Measurements from ENCODE around the gene FRMD1. TPM values are rescaled to one million over a fixed set of nuclear protein-coding genes. Genes with fewer than 3 reads are reported as not detected.

FRMD1 gene
- total RNA-seq = not detected in 2 replicates

DNA sequence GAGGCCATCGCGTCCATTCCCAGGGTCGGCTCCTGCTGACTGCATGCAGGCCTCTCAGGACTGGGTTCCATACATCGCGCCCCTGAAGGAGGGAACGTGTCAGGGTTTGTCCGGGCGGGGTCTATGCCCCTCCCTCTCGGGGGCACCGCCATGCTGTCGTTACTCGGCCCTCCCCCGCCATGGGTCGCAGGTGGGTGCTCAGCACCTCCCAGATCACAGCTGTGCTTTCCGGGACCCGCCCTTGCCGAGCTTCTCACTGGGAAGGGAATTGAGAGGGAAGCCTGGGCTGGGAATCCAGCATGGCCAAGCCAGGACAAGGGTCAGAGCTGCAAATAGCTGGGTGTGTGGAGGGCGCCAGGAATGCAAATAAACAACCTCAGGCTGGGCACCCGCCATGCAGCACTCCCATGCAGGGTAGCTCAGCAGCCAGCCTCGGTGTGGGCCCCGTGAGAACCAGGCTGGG, at the start of gene FRMD1:
Gene FRMD1 (minus strand): TSS at position 270 of the 463 bp plus-strand sequence. CDS start 118 bp downstream, at position 152.
- DNase-seq (ENCODE audit: low read depth in 2 of 2) = no peak

DNA sequence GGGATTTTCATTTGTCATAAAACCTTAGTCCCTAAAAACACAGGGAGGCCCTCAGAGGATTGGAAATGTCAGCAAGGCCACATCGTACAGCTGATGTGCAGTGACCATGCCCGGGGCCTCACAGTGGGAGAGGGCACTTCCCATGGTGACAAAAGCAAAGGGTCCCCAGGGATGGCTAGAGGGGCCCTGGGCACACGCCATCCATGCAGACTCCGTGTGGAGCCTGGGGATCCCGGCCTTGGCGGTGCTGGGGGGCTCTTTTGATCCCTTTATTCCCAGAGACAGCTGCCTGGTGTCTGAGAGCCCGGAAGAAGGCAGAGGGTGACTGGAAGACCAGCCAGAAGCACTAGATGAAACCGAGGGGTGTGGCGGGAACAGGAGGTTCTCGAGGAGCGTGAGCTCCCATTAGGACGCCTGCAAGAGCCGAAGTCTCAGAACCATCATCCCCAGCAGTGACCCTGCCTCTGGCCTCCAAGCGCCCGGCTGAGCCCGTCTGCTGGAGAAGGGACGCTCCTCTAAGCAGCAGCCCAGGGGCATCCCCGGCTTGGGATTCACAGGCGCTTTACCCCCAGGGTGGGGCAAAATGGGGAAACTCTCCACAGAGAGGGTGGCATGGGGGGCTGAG, 49.1 kb upstream of the FRMD1 start:
- DNase-seq (ENCODE audit: low read depth in 2 of 2) = no peak

DNA sequence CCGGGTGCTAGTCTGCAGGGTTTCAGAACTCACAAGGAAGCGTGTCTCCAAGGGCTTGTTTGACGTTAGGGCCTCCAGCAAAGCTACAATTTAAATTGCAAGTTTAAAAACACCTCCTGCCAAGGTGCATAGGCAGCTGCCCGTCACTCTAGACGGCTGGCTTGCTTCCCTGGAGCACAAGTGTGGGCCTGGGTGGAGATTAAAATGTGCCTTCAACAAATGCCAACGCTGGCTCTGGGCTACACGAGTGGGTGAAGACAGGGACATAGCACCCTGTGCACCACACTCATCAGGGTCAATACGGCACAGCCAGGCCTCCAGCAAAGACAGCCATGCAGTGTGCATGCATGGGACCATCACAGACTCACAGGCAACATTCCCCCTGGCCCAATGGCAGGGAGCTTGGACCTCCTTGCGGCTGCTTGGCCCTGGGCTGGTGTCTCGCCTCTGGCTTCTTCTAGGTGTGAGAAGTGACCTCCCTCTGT, 48.4 kb upstream of the FRMD1 start:
- DNase-seq (ENCODE audit: low read depth in 2 of 2) = no peak

DNA sequence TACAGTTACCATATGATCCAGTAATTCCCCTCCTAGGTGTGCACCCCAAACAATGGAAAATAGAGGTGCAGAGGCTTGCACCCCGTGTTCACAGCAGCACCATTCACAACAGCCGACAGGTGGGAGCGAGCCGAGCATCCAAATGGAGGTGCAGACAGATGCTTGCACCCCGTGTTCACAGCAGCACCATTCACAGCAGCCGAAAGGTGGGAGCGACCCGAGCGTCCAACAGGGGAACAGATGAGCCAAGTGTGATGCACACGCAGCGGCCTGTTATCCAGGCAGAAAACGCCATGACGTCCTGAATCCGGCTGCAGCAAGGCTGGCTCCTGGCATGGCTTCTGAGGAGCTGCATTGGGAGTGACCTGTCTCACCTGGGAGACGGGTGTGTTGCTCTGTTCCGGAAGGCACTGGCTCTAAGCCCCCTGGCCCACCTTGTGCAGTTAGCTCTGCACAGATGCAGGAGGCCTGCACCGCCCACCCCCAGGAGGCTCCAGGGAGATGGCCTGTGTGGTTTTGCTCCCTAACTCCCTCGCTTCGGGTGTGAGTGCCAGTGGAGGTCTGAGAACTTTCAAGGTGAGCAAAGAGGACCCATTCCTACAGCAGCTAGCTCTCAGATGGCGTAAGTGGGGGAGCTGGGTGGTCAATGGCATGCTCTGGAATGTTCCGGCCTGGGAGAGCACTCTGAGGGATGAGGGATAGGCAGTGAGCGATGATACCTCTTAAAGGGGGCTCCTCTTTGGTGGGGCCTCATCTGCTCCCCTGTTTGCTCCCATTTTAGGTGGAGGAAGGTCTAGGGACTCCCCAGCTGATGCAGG, 47.8 kb upstream of the FRMD1 start:
- no peak for DNase-seq (ENCODE audit: low read depth in 2 of 2)

DNA sequence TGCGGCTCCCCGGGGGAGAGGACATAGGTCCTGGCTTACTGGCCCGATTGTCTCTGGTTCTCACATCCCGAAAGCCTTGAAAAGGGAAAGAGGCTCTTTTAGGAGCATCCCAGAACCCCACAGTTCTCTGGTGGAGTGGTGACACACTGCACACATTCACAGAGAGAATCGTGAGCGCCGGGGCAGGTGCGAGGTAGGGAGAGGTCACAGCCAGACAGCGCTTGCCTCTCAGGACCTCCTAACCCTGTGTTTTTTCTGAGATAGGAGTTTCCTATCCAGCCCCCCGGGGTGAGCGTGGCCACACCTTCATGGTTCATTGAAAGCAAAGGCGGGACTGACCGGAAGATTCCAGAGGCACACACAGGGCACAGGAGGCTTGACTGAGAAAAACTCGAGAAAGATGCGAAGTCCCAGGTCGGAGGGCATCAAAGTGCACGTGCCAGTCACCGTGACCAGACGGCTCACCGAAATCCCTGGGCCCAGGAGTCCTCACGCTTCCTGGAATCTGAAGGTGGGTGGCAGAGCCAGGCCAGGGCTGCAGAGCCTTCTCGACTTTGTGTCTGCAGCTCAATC, 46.5 kb upstream of the FRMD1 start:
- no peak for DNase-seq (ENCODE audit: low read depth in 2 of 2)

DNA sequence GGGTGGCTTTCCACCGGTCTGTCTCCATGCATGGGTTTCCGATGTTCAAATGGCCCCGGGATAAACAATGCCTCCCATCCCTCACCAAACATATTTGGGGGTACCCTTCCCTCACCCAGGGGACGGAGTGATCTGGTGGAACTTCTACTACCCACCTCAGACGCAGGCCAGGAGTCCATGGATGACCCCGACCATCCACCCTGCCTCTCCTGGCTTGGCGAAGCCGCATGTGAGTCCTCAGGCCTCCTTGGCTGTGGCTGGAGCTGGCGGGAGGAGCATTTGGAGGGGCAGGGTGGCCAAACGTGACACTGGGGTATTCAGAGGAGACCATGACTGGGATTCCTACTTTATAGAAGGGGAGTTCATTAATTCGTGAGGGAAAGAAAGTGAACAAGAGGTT, 45.9 kb upstream of the FRMD1 start:
- DNase-seq (ENCODE audit: low read depth in 2 of 2) = no peak

DNA sequence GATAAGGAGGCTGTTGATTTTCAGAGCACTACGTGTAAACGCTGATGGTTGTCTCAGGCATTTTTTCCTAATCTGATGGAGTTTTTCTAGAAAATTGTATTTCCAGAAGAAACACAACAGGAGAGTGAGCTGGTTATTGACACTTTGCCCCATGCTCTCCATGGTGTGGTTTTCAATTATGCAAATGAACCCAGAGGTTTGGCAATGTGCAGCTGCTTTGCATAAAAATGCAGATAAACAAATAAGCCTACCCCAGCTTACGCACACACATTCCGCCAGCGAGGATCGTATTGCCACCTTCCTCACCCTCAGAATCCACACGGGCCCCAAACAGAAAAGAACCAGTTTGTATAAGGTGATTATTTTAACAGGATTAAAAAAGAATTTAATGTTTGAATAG, 45.1 kb upstream of the FRMD1 start:
- no peak for DNase-seq (ENCODE audit: low read depth in 2 of 2)

DNA sequence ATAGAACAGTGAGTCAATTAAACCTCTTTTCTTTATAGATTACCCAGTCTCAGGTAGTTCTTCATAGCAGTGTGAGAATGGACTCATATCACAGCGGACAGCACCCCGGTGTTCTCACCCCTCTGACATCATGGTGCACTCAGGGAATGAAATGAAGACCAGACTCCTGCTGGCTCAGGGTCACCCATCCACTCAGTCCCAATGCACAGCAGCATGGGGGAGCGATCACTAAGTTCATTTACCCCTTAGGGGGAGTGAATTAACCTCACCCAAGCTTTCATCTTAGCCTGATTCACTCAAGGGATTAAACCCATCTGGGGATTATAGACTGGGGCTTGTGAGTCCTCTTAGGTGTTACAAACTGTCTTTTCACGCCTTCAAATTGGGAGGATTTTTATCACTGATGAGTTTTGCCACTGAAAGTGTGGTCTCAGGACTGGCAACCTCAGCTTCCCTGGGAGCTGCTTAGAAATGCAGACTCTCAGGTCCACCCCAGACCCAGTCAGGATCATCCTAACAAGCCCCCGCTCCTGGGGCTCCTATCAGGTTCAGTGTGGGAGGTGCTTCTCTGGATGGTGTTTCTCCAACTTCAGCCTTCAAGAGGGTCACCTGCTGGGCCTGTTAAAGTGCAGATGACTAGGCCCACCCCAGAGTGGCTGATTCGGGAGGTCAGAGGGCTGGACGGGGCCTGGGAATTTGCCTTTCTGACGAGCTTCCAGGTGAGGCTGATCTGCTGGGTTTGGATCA, 44.3 kb upstream of the FRMD1 start:
- no peak for DNase-seq (ENCODE audit: low read depth in 2 of 2)

DNA sequence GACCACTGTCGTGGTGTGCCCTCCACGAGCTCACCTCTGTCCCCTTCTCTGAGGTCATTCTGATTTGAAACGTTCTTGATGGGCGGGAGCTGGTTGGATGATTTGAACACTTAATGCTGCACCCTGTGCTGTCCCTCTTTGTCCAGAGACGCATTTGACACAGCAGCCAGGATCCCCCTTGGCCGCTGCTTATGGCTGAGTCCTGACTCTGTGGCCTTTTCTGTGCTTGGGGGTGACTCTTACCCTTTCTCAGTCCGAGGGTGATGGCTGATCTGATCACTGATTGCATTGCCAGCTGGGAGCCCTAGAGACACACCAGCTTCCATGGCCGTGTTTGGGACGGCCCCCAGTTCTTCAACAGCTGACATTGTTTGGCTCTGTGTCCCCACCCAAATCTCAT, 43.5 kb upstream of the FRMD1 start:
- no peak for DNase-seq (ENCODE audit: low read depth in 2 of 2)

DNA sequence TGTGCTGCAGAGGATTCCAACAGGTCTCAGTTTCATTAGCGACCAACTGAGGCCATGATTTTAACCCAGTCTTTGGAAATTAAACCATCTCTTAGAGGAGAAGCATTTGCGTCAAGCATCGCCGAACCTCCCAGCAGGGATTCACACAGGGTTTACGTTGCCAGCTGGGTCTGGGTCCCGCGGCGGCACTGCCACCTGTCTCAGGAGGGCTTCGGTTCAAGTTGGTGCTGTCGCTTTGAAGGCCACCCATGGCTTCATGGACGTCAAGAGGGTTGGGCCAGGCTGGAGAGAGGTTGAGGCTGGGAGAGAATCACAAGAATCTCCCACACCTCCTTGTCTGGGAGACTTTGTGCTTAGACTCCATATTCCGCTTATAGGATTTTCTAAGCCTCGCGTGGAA, 43.0 kb upstream of the FRMD1 start:
- DNase-seq (ENCODE audit: low read depth in 2 of 2) = no peak

DNA sequence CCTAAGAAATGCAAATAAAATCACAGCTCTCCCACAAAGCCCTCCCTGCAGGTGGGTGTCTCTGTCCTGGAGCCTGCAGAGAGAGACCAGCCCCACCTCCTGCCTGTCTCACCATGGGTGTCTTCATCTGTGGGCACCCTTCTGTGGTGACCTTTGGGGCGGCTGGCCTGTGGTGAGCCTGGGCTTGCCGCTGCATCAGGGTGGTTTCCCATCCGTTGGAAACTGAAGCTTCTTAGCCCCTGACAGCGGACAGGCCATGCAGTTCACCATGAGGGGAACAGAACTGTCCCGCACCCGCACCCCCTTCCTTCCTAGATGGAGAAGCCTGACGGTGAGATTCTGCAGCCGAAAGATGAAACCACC, 42.3 kb upstream of the FRMD1 start:
- no peak for DNase-seq (ENCODE audit: low read depth in 2 of 2)

DNA sequence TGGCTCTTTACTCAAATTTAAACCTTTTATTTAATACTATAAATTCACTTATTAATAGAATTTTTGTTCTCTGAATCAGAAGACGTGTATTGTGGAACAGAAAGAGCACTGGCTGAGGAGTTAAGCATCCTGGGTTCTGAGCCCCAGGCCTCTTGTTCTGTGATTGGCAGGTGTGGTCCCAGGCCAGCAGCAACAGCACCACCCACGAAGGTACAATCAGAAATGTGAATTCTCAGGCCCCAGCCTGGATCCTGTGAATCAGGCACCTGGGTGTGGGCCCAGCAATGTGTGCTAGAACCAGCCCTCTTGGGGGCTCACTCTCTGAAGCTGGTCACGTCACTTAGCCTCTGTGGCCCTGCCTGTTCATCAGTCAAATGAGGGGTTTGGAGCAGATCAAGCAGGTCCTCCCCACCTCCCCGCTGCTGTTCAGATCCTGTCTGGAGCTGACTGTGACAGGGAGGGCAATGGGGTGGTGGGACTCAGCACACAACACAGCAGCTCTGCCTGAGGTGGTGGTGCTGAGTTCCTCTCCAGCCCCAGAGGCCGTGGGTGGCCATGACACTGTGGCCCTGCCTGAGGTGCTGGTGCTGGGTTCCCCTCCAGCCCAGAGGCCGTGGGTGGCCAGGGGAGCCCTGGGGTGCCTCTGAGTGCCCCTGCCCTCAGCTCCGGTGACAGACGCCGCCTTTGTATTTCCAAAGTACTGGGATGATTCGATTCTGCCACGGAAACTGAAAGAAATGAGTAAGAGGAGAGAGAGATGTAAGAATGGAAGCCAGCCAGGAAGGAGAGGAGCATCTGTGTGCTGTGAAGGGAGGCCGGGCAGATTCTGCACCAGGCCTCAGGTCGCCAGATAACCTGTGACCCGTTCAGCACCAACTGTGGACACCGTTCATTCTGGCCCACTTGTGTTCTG, 41.6 kb upstream of the FRMD1 start:
- no peak for DNase-seq (ENCODE audit: low read depth in 2 of 2)

DNA sequence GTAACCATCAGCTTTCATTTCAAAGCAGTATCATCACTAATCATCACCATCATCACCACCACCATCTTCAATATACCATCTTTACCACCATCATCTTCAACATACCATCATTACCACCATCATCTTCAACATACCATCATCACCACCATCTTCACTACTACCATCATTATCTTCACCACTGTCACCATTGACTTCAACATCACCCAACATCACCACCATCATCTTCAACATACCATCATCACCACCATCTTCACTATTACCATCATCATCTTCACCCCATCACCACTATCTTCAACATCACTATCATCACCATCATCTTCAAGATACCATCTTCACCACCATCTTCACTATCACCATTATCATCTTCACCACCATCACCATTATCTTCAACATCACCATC, 40.5 kb upstream of the FRMD1 start:
- DNase-seq (ENCODE audit: low read depth in 2 of 2) = no peak

DNA sequence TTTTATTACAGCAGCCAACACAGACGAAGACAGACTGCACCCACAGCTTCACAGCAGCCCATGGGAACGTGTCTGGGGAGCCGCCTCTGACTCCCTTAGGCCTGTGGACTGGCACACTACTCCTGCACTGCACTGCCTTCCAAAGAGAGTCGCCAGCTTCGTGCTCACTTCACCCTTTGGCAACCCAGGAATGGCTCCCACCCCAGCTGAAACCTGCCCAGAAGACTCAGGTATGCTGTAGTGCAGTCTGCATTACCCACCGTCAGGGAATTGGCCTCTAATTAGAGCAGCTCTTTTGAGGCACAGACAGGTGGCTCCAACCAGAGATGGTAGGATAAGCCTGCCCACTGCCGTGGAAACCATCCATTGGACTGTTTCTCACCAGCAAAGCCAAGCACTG, 39.9 kb upstream of the FRMD1 start:
- no peak for DNase-seq (ENCODE audit: low read depth in 2 of 2)

DNA sequence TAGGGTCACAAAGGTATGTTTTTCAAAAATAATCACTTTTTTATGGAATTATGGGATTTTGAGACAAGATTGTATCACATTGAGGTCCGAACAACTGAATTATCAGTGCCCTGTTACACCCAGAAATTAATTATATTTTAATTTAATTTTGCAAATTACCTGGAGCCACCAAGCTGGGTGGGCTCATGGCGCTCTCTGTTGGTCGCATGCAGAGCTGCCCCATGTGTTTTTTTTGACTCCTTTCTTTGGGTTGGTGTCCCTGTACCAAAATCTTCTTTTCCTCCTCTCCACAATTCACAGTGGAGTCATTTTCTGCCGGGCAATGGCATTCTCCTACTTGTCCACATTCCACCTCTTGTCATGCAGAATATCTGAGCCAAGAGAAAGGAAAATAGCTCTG, 38.9 kb upstream of the FRMD1 start:
- DNase-seq (ENCODE audit: low read depth in 2 of 2) = no peak

DNA sequence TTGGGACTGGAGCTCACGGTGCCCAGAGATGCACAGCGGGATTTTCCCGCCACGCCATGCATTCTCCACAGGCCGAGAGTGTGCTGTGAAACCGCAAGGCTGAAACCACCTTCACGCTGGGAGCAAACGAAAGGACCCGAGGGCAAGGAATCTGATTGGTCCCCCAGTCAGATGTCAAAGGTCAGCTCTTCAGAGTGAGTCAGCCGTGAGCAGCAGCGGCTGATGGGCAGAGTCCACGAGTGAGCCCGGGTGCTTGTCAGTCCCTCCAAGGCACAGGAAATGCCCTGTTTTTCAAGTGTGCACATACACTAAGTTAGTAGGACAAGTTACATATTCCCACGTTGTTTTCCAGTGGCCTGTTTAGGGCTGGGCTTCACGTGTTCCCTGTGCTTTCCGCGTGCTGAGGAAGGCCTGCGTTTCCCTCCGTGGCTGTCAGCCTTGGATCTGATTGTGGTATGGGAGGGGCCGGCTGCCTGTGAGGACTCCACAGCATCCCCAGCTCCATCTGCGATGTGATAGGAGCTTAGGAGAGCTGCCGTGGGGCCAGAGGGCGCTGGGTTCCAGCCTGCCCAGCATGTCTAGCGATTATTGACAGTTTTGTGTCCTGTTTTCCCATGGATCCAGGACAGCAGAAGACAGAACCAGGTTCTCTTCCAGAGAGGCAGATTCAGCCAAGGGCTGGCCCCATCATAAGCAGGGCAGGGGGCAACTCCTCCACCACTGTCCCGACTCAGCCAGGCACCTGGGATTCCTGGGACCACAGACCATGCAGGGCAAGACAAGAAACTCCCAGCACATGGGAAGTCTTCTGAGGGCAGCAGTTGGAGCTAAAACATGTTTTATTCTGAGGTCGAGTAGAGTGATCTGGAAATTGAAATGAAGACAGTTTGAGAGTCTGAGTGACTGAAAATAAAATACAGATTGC, 38.2 kb upstream of the FRMD1 start:
- DNase-seq (ENCODE audit: low read depth in 2 of 2) = no peak

DNA sequence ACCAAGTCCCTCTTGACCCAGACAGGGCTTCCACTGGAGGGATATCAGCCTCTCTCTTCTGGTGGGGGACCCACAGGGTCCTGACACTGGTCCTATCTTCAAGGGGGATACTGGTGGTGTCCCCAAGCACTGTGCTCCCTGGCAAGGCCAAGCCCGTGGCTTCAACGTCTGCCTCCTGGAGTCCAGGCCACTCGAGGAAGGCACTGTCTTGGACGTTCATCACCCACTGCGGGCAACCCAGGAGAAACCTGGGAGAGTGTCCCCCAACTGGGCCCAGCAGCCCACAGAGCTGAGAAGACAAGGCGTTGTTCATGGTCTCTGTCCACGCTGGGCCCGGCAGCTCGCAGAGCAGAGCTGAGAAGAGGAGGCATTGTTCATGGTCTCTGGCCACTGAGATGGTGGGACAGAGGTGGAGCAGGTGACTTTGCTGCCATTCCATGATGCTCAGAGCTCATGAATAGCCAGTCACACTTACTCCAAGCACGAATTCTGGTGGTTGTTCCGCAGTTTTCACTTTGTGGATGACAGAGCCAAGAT, 37.5 kb upstream of the FRMD1 start:
- DNase-seq (ENCODE audit: low read depth in 2 of 2) = no peak

DNA sequence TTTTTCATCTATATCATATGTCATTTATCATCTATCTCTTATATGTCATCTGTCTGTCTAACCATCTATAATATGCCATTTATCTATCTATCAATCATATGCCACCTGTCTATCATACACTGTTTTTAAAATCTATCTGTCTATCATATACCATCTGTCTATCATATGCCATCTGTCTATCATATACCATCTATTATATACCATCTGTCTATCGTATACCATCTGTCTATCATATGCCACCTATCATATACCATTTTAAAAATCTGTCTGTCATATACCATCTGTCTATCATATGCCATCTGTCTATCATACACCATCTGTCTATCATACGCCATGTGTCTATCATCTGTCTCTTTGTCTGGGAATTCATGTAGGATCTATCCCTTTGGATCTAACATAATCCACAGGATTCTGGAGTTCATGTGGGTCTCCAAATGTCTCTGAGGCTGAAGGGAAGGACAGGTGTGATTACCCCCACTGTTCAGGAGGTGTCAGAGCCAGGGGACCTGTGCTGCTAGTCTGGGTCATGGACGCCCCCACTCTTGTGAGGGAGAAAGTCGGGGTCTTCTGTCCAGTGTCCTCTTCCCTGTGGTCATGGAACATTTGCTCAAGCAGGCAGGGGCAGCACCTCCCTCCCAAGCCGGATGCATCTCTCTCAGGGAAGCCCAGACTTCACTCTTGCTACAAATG, 36.9 kb upstream of the FRMD1 start:
- no peak for DNase-seq (ENCODE audit: low read depth in 2 of 2)

DNA sequence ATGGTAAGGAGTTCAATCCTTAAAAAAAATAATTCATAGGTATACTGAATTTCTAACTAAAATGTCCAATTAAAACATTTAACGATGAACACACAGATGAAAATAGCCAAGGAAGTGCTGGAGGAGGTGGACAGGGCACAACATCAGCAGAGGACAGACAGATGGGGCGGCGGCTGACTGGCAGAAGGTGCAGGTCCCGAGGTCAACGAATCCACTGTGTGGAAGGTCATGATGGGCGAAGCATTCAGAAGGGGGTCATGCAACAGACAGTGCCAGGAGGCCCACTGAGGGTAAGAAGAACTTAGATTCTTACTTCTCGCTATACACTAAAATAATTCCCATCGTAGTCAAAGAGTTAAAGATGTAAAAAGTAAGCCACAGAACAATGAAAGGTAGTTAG, 34.2 kb upstream of the FRMD1 start:
- DNase-seq (ENCODE audit: low read depth in 2 of 2) = no peak

Measured in dermis microvascular lymphatic vessel endothelial cell (primary cell).